NT2/D1 (cell line): Measurements from ENCODE around the gene SMIM8.

Experiments
- SUZ12 ChIP-seq: IDR thresholded peaks from 2 replicates; pipeline ENCODE4 v1.6.1; 2011; ENCODE audit not compliant: insufficient read length, insufficient read depth; ENCODE audit errors: extremely low read depth
- YY1 ChIP-seq: IDR thresholded peaks from 2 replicates; pipeline ENCODE4 v1.6.1; 2011; ENCODE audit not compliant: insufficient read length, insufficient read depth
- ZNF274 ChIP-seq: IDR thresholded peaks from 2 replicates; pipeline ENCODE4 v1.6.1; 2011; ENCODE audit warnings: mild to moderate bottlenecking, low read depth, low read length

- TF ChIP-seq YY1 (no peak), SUZ12 (no peak), ZNF274 (no peak)
These were observed 27.5 kb downstream of the SMIM8 start for GRCh38 chr6:87349896-87350295.
